ENCODE results near the gene COL6A5.

Gene COL6A5

DNA sequence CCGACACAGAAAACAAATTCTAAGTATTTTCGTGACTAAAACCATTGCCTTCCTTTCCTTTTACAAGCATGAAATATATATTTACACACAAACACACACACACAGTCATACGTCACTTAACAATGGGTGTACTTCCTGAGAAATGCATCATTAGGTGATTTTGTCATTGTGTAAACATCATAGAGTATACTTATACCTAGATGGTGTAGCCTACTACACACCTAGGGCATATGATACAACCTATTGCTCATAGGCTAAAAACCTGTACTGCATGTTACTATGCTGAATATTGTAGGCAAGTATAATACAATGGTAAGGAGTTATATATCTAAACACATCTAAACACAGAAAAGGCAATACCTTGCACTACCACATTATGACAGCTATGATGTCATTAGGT lies 28.6 kb downstream of the COL6A5 start:
- no peaks in the 10 kb centered on the region for H3K27me3 ChIP-seq (ENCODE audit: insufficient read depth, insufficient read length)
- H3K9me3 ChIP-seq (ENCODE audit: insufficient read depth, low read length) = 0 out of 2 replicates have a peak, but pooled peaks cover 4% of the 10 kb centered on the region
- DNase-seq (ENCODE audit: low read depth, low spot score) = no peak
- H3K9ac ChIP-seq (ENCODE audit: insufficient read length, low read depth) = no peak overlapping the region
- no peaks in the 10 kb centered on the region for H3K4me1 ChIP-seq (ENCODE audit: insufficient read depth, insufficient read length)
- TF ChIP-seq SUZ12 (IDR thresholded peaks at IDR 0.05; ENCODE audit: extremely low read depth, insufficient read depth, insufficient read length) (no peak), YY1 (IDR thresholded peaks at IDR 0.05; ENCODE audit: insufficient read depth, insufficient read length) (no peak), ZNF274 (IDR thresholded peaks at IDR 0.05; ENCODE audit: low read depth, low read length) (no peak)
- H3K36me3 ChIP-seq (ENCODE audit: insufficient read depth, insufficient read length, low read length) = no peaks in the 10 kb centered on the region
- H3K4me3 ChIP-seq (ENCODE audit: insufficient read length, low read depth) = no peak overlapping the region

DNA sequence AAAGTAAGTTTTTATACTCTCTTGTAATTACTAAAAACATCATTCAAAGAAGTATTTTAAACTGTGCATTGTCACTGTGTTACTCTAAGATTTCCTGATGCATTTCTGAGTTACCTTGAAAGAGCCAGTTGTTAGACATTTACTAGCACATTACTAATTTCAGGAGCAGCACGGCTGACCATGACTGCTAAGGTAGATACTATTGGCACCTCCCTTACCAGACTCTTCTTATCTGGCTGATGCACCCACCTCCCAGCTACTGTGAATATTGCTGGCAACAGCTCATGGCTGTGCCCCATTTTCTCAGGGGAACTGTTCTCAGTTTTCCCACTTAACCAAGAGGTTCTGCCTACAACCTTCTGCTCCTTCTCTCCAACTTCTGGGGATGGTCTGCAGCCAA lies 29.4 kb downstream of the COL6A5 start:
- Histone ChIP-seq H3K9ac (ENCODE audit: insufficient read length, low read depth) (no peak overlapping the region), H3K4me3 (ENCODE audit: insufficient read length, low read depth) (no peak overlapping the region), H3K27me3 (ENCODE audit: insufficient read depth, insufficient read length) (no peaks in the 10 kb centered on the region), H3K4me1 (ENCODE audit: insufficient read depth, insufficient read length) (no peaks in the 10 kb centered on the region), H3K36me3 (ENCODE audit: insufficient read depth, insufficient read length, low read length) (no peaks in the 10 kb centered on the region), H3K9me3 (ENCODE audit: insufficient read depth, low read length) (0 out of 2 replicates have a peak, but pooled peaks cover 4% of the 10 kb centered on the region)
- no peak for TF ChIP-seq SUZ12 (IDR thresholded peaks at IDR 0.05; ENCODE audit: extremely low read depth, insufficient read depth, insufficient read length)
- no peak for TF ChIP-seq YY1 (IDR thresholded peaks at IDR 0.05; ENCODE audit: insufficient read depth, insufficient read length)
- no peak for TF ChIP-seq ZNF274 (IDR thresholded peaks at IDR 0.05; ENCODE audit: low read depth, low read length)
- no peak for DNase-seq (ENCODE audit: low read depth, low spot score)

GRCh38 chr3:130377960-130378676 lies 32.6 kb downstream of the COL6A5 start:
- Histone ChIP-seq H3K36me3 (ENCODE audit: insufficient read depth, insufficient read length, low read length) (no peaks in the 10 kb centered on the region), H3K4me1 (ENCODE audit: insufficient read depth, insufficient read length) (no peaks in the 10 kb centered on the region), H3K27me3 (ENCODE audit: insufficient read depth, insufficient read length) (no peaks in the 10 kb centered on the region), H3K4me3 (ENCODE audit: insufficient read length, low read depth) (no peak overlapping the region), H3K9ac (ENCODE audit: insufficient read length, low read depth) (no peak overlapping the region), H3K9me3 (ENCODE audit: insufficient read depth, low read length) (0 out of 2 replicates have a peak, but pooled peaks cover 4% of the 10 kb centered on the region)
- no peak for DNase-seq (ENCODE audit: low read depth, low spot score)
- TF ChIP-seq SUZ12 (IDR thresholded peaks at IDR 0.05; ENCODE audit: extremely low read depth, insufficient read depth, insufficient read length) = no peak
- TF ChIP-seq YY1 (IDR thresholded peaks at IDR 0.05; ENCODE audit: insufficient read depth, insufficient read length) = no peak
- TF ChIP-seq ZNF274 (IDR thresholded peaks at IDR 0.05; ENCODE audit: low read depth, low read length) = no peak

- no peaks in the 10 kb centered on the region for H3K27me3 ChIP-seq (ENCODE audit: insufficient read depth, insufficient read length)
- no peak for DNase-seq (ENCODE audit: low read depth, low spot score)
Measured at GRCh38 chr3:130378677-130379191, 33.3 kb downstream of the COL6A5 start.

GRCh38 chr3:130379274-130379673 lies 33.8 kb downstream of the COL6A5 start:
- Histone ChIP-seq H3K9me3 (ENCODE audit: insufficient read depth, low read length) (0 out of 2 replicates have a peak, but pooled peaks cover 4% of the 10 kb centered on the region), H3K27me3 (ENCODE audit: insufficient read depth, insufficient read length) (no peaks in the 10 kb centered on the region), H3K4me3 (ENCODE audit: insufficient read length, low read depth) (no peak overlapping the region), H3K4me1 (ENCODE audit: insufficient read depth, insufficient read length) (no peaks in the 10 kb centered on the region), H3K9ac (ENCODE audit: insufficient read length, low read depth) (no peak overlapping the region), H3K36me3 (ENCODE audit: insufficient read depth, insufficient read length, low read length) (no peaks in the 10 kb centered on the region)
- no peak for DNase-seq (ENCODE audit: low read depth, low spot score)
- TF ChIP-seq YY1 (IDR thresholded peaks at IDR 0.05; ENCODE audit: insufficient read depth, insufficient read length) (no peak), SUZ12 (IDR thresholded peaks at IDR 0.05; ENCODE audit: extremely low read depth, insufficient read depth, insufficient read length) (no peak), ZNF274 (IDR thresholded peaks at IDR 0.05; ENCODE audit: low read depth, low read length) (no peak)

More at GRCh38 chr3:130378677-130379191, 33.3 kb downstream of the COL6A5 start:
- Histone ChIP-seq H3K4me1 (ENCODE audit: insufficient read depth, insufficient read length) (no peaks in the 10 kb centered on the region), H3K4me3 (ENCODE audit: insufficient read length, low read depth) (no peak overlapping the region), H3K9ac (ENCODE audit: insufficient read length, low read depth) (no peak overlapping the region), H3K36me3 (ENCODE audit: insufficient read depth, insufficient read length, low read length) (no peaks in the 10 kb centered on the region), H3K9me3 (ENCODE audit: insufficient read depth, low read length) (0 out of 2 replicates have a peak, but pooled peaks cover 4% of the 10 kb centered on the region)
- no peak for TF ChIP-seq YY1 (IDR thresholded peaks at IDR 0.05; ENCODE audit: insufficient read depth, insufficient read length)
- TF ChIP-seq ZNF274 (IDR thresholded peaks at IDR 0.05; ENCODE audit: low read depth, low read length) = no peak
- no peak for TF ChIP-seq SUZ12 (IDR thresholded peaks at IDR 0.05; ENCODE audit: extremely low read depth, insufficient read depth, insufficient read length)

- no peak overlapping the region for H3K4me3 ChIP-seq (ENCODE audit: insufficient read length, low read depth)
- H3K27me3 ChIP-seq (ENCODE audit: insufficient read depth, insufficient read length) = no peaks in the 10 kb centered on the region
- no peak for DNase-seq (ENCODE audit: low read depth, low spot score)
- no peak overlapping the region for H3K9ac ChIP-seq (ENCODE audit: insufficient read length, low read depth)
- no peaks in the 10 kb centered on the region for H3K36me3 ChIP-seq (ENCODE audit: insufficient read depth, insufficient read length, low read length)
- H3K4me1 ChIP-seq (ENCODE audit: insufficient read depth, insufficient read length) = no peaks in the 10 kb centered on the region
- TF ChIP-seq YY1 (IDR thresholded peaks at IDR 0.05; ENCODE audit: insufficient read depth, insufficient read length) = no peak
- no peak for TF ChIP-seq SUZ12 (IDR thresholded peaks at IDR 0.05; ENCODE audit: extremely low read depth, insufficient read depth, insufficient read length)
- TF ChIP-seq ZNF274 (IDR thresholded peaks at IDR 0.05; ENCODE audit: low read depth, low read length) = no peak
- H3K9me3 ChIP-seq (ENCODE audit: insufficient read depth, low read length) = 0 out of 2 replicates have a peak, but pooled peaks cover 4% of the 10 kb centered on the region
Measured at GRCh38 chr3:130380398-130380797, 34.9 kb downstream of the COL6A5 start.

DNA sequence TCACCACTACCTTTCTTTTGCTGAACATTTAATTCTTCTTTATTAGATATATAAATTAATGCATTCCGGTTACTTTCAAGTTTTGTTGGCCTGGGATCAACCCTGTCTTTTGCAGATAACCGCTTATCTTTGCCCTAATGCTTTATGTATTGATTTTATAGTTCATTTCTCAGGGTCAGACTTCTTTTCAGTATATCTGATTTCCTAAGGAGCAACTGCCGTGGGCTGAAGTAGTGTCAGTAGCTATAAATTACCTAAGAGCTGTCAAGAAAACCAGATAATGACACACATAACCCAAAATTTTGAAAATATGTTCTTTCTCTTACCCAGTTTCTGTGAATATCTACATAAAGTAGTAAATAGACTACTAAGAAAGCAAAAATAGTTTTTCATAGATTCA lies 38.0 kb downstream of the COL6A5 start:
- H3K27me3 ChIP-seq (ENCODE audit: insufficient read depth, insufficient read length) = no peaks in the 10 kb centered on the region
- no peak for TF ChIP-seq YY1 (IDR thresholded peaks at IDR 0.05; ENCODE audit: insufficient read depth, insufficient read length)
- no peak for TF ChIP-seq ZNF274 (IDR thresholded peaks at IDR 0.05; ENCODE audit: low read depth, low read length)
- no peak for TF ChIP-seq SUZ12 (IDR thresholded peaks at IDR 0.05; ENCODE audit: extremely low read depth, insufficient read depth, insufficient read length)
- H3K4me1 ChIP-seq (ENCODE audit: insufficient read depth, insufficient read length) = no peaks in the 10 kb centered on the region
- H3K36me3 ChIP-seq (ENCODE audit: insufficient read depth, insufficient read length, low read length) = no peaks in the 10 kb centered on the region
- H3K9me3 ChIP-seq (ENCODE audit: insufficient read depth, low read length) = 0 out of 2 replicates have a peak, but pooled peaks cover 4% of the 10 kb centered on the region
- no peak overlapping the region for H3K4me3 ChIP-seq (ENCODE audit: insufficient read length, low read depth)
- no peak overlapping the region for H3K9ac ChIP-seq (ENCODE audit: insufficient read length, low read depth)
- no peak for DNase-seq (ENCODE audit: low read depth, low spot score)

Measured in NT2/D1 (cell line).